ENCODE results near the gene MRPL39. TPM values are rescaled to one million over a fixed set of nuclear protein-coding genes. Genes with fewer than 3 reads are reported as not detected.

MRPL39 gene
- total RNA-seq, 1 experiment from 2014 or later = 21.2 TPM

GRCh38 chr21:25582164-25582790 lies 25.0 kb downstream of the MRPL39 start:
- no peak for DNase-seq
- H3K9me3 ChIP-seq (ENCODE audit: insufficient read depth, low read depth) = no peaks in the 10 kb centered on the region
- no peaks in the 10 kb centered on the region for H3K9me2 ChIP-seq (ENCODE audit: insufficient read depth)
- intact Hi-C loops (cut with micrococcal nuclease; ENCODE audit: unreplicated experiment) = no loop called here
- H3K4me2 ChIP-seq = no peak overlapping the region
- H3K27ac ChIP-seq = no peak overlapping the region
- H3K4me3 ChIP-seq = no peak overlapping the region
- no peaks in the 10 kb centered on the region for H4K20me1 ChIP-seq (ENCODE audit: insufficient read depth)
- no peaks in the 10 kb centered on the region for H3K36me3 ChIP-seq (ENCODE audit: low read depth)
- no peaks in the 10 kb centered on the region for H3K27me3 ChIP-seq (ENCODE audit: insufficient read depth, low read depth)
- no TSS peak for BruUV-seq (replicated peaks)
- H3K79me2 ChIP-seq (ENCODE audit: low read depth) = no peaks in the 10 kb centered on the region
- no peak overlapping the region for H2AFZ ChIP-seq
- POLR2A ChIA-PET (ENCODE audit: unreplicated experiment) = no interaction called here
- CTCF ChIA-PET = no interaction called here
- H3F3A ChIP-seq (ENCODE audit: insufficient read depth, low read depth) = no peaks in the 10 kb centered on the region
- TF ChIP-seq EZH2 (IDR thresholded peaks at IDR 0.05; ENCODE audit: low read depth) (no peak), CTCF (conservative IDR thresholded peaks at IDR 0.05) (no peak)
- no peaks in the 10 kb centered on the region for H3K4me1 ChIP-seq (replicated peaks; ENCODE audit: insufficient read depth)

GRCh38 chr21:25581582-25581981 lies 25.7 kb downstream of the MRPL39 start:
- no peak overlapping the region for H3K27ac ChIP-seq

GRCh38 chr21:25580912-25581260 lies 26.4 kb downstream of the MRPL39 start:
- Histone ChIP-seq H3K27ac (no peak overlapping the region), H3K9me3 (ENCODE audit: insufficient read depth, low read depth) (no peaks in the 10 kb centered on the region), H2AFZ (no peak overlapping the region), H3K9me2 (ENCODE audit: insufficient read depth) (no peaks in the 10 kb centered on the region), H3K36me3 (ENCODE audit: low read depth) (no peaks in the 10 kb centered on the region), H3K27me3 (ENCODE audit: insufficient read depth, low read depth) (no peaks in the 10 kb centered on the region), H3K4me2 (no peak overlapping the region), H3F3A (ENCODE audit: insufficient read depth, low read depth) (no peaks in the 10 kb centered on the region), H4K20me1 (ENCODE audit: insufficient read depth) (no peaks in the 10 kb centered on the region), H3K4me3 (no peak overlapping the region), H3K79me2 (ENCODE audit: low read depth) (no peaks in the 10 kb centered on the region), H3K4me1 (replicated peaks; ENCODE audit: insufficient read depth) (no peaks in the 10 kb centered on the region)
- DNase-seq = no peak
- intact Hi-C loops (cut with micrococcal nuclease; ENCODE audit: unreplicated experiment) = no loop called here
- POLR2A ChIA-PET (ENCODE audit: unreplicated experiment) = no interaction called here
- BruUV-seq (replicated peaks) = no TSS peak
- CTCF ChIA-PET = no interaction called here
- TF ChIP-seq EZH2 (IDR thresholded peaks at IDR 0.05; ENCODE audit: low read depth) (no peak), CTCF (conservative IDR thresholded peaks at IDR 0.05) (no peak)

More at GRCh38 chr21:25581582-25581981, 25.7 kb downstream of the MRPL39 start:
- no peak for TF ChIP-seq EZH2 (IDR thresholded peaks at IDR 0.05; ENCODE audit: low read depth)
- TF ChIP-seq CTCF (conservative IDR thresholded peaks at IDR 0.05) = no peak
- Histone ChIP-seq H3K36me3 (ENCODE audit: low read depth) (no peaks in the 10 kb centered on the region), H3K4me3 (no peak overlapping the region), H3F3A (ENCODE audit: insufficient read depth, low read depth) (no peaks in the 10 kb centered on the region), H2AFZ (no peak overlapping the region), H3K27me3 (ENCODE audit: insufficient read depth, low read depth) (no peaks in the 10 kb centered on the region), H3K79me2 (ENCODE audit: low read depth) (no peaks in the 10 kb centered on the region), H4K20me1 (ENCODE audit: insufficient read depth) (no peaks in the 10 kb centered on the region), H3K4me1 (replicated peaks; ENCODE audit: insufficient read depth) (no peaks in the 10 kb centered on the region), H3K9me3 (ENCODE audit: insufficient read depth, low read depth) (no peaks in the 10 kb centered on the region), H3K9me2 (ENCODE audit: insufficient read depth) (no peaks in the 10 kb centered on the region), H3K4me2 (no peak overlapping the region)
- no peak for DNase-seq
- BruUV-seq (replicated peaks) = no TSS peak
- intact Hi-C loops (cut with micrococcal nuclease; ENCODE audit: unreplicated experiment) = no loop called here
- CTCF ChIA-PET = no interaction called here
- POLR2A ChIA-PET (ENCODE audit: unreplicated experiment) = no interaction called here

Measured in PC-9 (cell line).